GM23338 (cell line): ENCODE data around the gene ERI3. TPM values are rescaled to one million over a fixed set of nuclear protein-coding genes. Genes with fewer than 3 reads are reported as not detected.

Source experiments
- ATAC-seq: fragments of 200-7000 bp; cut with Tn5 transposase; 3 replicates; pipeline ENCODE4 v1.9.1; 2020
- DNase-seq: peaks from one replicate; pipeline ENCODE4 v3.0.0-alpha.2; 2015; ENCODE audit warnings: low spot score
- H2AFZ ChIP-seq: fragments of 200-600 bp; sonication (generic); 2 replicates; pipeline ENCODE4 v1.8.0; 2016; ENCODE audit warnings: antibody characterized with exemption, mild to moderate bottlenecking, moderate library complexity
- H3F3A ChIP-seq: fragments of 200-600 bp; sonication (generic); replicated peaks from 2 replicates; pipeline ENCODE4 v1.8.0; 2017; ENCODE audit warnings: antibody characterized with exemption, mixed run types, low read depth
- H3K27ac ChIP-seq: fragments of 200-600 bp; sonication (generic); 2 replicates; pipeline ENCODE4 v1.6.1; 2016; ENCODE audit warnings: low read depth
- H3K27me3 ChIP-seq: fragments of 200-600 bp; sonication (generic); 2 replicates; pipeline ENCODE4 v1.8.0; 2016; ENCODE audit warnings: mild to moderate bottlenecking, mixed run types, moderate library complexity; ENCODE audit not compliant: insufficient read depth
- H3K36me3 ChIP-seq: fragments of 200-600 bp; sonication (generic); 2 replicates; pipeline ENCODE4 v1.8.0; 2016; ENCODE audit warnings: mild to moderate bottlenecking; ENCODE audit not compliant: insufficient read depth
- H3K4me1 ChIP-seq: fragments of 200-600 bp; sonication (generic); 2 replicates; pipeline ENCODE4 v1.8.0; 2016; ENCODE audit warnings: mild to moderate bottlenecking, moderate library complexity; ENCODE audit not compliant: insufficient read depth
- H3K4me2 ChIP-seq: fragments of 200-600 bp; sonication (generic); 2 replicates; pipeline ENCODE4 v1.7.1; 2017; ENCODE audit warnings: mixed run types
- H3K4me3 ChIP-seq: fragments of 200-600 bp; sonication (generic); 2 replicates; pipeline ENCODE4 v1.6.1; 2016; ENCODE audit warnings: mixed run types
- H3K79me2 ChIP-seq: fragments of 200-600 bp; sonication (generic); replicated peaks from 2 replicates; pipeline ENCODE4 v1.8.0; 2017; ENCODE audit warnings: mild to moderate bottlenecking; ENCODE audit not compliant: insufficient read depth
- H3K9me2 ChIP-seq: fragments of 200-600 bp; sonication (generic); 2 replicates; pipeline ENCODE4 v1.8.0; 2017; ENCODE audit not compliant: insufficient read depth
- H4K20me1 ChIP-seq: fragments of 200-600 bp; sonication (generic); replicated peaks from 2 replicates; pipeline ENCODE4 v1.8.0; 2017; ENCODE audit warnings: mild to moderate bottlenecking; ENCODE audit not compliant: insufficient read depth
- H3K27ac Mint-ChIP-seq: 2 replicates; pipeline ENCODE4 v1.8.0; 2020; ENCODE audit warnings: inconsistent platforms, mild to moderate bottlenecking, moderate library complexity, mixed read lengths
- H3K27me3 Mint-ChIP-seq: 3 replicates; pipeline ENCODE4 v1.8.0; 2022; ENCODE audit warnings: low read depth, mild to moderate bottlenecking, moderate library complexity, mixed read lengths, inconsistent platforms; ENCODE audit not compliant: insufficient read depth, poor library complexity
- H3K36me3 Mint-ChIP-seq: 3 replicates; pipeline ENCODE4 v1.8.0; 2021; ENCODE audit warnings: low read depth, mild to moderate bottlenecking, inconsistent platforms, moderate library complexity, mixed read lengths
- H3K4me1 Mint-ChIP-seq: 3 replicates; pipeline ENCODE4 v1.8.0; 2020; ENCODE audit warnings: mild to moderate bottlenecking, inconsistent platforms, mixed read lengths
- H3K4me3 Mint-ChIP-seq: 3 replicates; pipeline ENCODE4 v1.8.0; 2021; ENCODE audit warnings: moderate library complexity, mild to moderate bottlenecking, inconsistent platforms, mixed read lengths
- H3K9me3 Mint-ChIP-seq: 3 replicates; pipeline ENCODE4 v1.8.0; 2020; ENCODE audit warnings: moderate library complexity, mild to moderate bottlenecking, inconsistent platforms, mixed read lengths
- CREB1 ChIP-seq: fragments of 250-450 bp; sonication (Bioruptor Pico); IDR thresholded peaks from 2 replicates; pipeline ENCODE4 v1.5.0; 2020; ENCODE audit warnings: low read depth, mild to moderate bottlenecking, moderate library complexity
- CTCF ChIP-seq, 2 experiments: fragments of 200-600 bp in 1 of 2; sonication (generic) in 1 of 2; conservative IDR thresholded peaks; 2 replicates each; pipeline versions ENCODE4 v1.5.1 to v1.6.1; 2016 to 2017; ENCODE audit warnings: antibody characterized with exemption in 2 of 2, low read depth in 2 of 2, mild to moderate bottlenecking in 2 of 2, moderate library complexity in 1 of 2
- ETS1 ChIP-seq: IDR thresholded peaks from 2 replicates; pipeline ENCODE4 v1.6.1; 2016; ENCODE audit warnings: antibody characterized with exemption
- EZH2 ChIP-seq: fragments of 200-600 bp; sonication (generic); IDR thresholded peaks from one replicate; pipeline ENCODE4 v1.8.0; 2017; ENCODE audit warnings: antibody characterized with exemption, mild to moderate bottlenecking, low read depth; ENCODE audit not compliant: unreplicated experiment
- EZH2phosphoT487 ChIP-seq: fragments of 200-600 bp; sonication (generic); IDR thresholded peaks from one replicate; pipeline ENCODE4 v1.8.1; 2018; ENCODE audit warnings: antibody characterized with exemption; ENCODE audit not compliant: unreplicated experiment
- JUNB ChIP-seq: IDR thresholded peaks from one replicate; pipeline ENCODE4 v1.6.1; 2016; ENCODE audit warnings: antibody characterized with exemption; ENCODE audit not compliant: unreplicated experiment
- NANOG ChIP-seq: IDR thresholded peaks from 2 replicates; pipeline ENCODE4 v1.6.1; 2016; ENCODE audit warnings: antibody characterized with exemption, borderline replicate concordance
- POLR2AphosphoS5 ChIP-seq: IDR thresholded peaks from 2 replicates; pipeline ENCODE4 v1.6.1; 2016; ENCODE audit warnings: antibody characterized with exemption, low read depth
- REST ChIP-seq: IDR thresholded peaks from one replicate; pipeline ENCODE4 v1.6.1; 2018; ENCODE audit warnings: antibody characterized with exemption; ENCODE audit not compliant: unreplicated experiment
- STAT1 ChIP-seq: IDR thresholded peaks from one replicate; pipeline ENCODE4 v1.6.1; 2016; ENCODE audit warnings: antibody characterized with exemption; ENCODE audit not compliant: unreplicated experiment
- ZNF114 ChIP-seq: fragments of 250-450 bp; sonication (Bioruptor Pico); IDR thresholded peaks from 2 replicates; pipeline ENCODE4 v1.5.0; 2020; ENCODE audit warnings: mild to moderate bottlenecking, moderate library complexity
- ZNF331 ChIP-seq: fragments of 250-450 bp; sonication (Bioruptor Pico); IDR thresholded peaks from 2 replicates; pipeline ENCODE4 v1.5.0; 2020; ENCODE audit warnings: low read depth, mild to moderate bottlenecking, moderate library complexity
- ZNF462 ChIP-seq: fragments of 250-450 bp; sonication (Bioruptor Pico); IDR thresholded peaks from 2 replicates; pipeline ENCODE4 v1.5.0; 2020; ENCODE audit warnings: mild to moderate bottlenecking, moderate library complexity
- polyA plus RNA-seq: library from polyadenylated mRNA; unstranded; fragments of >200 nt; fragmentation: Nextera tagmentation; extraction: Ambion mirVana; gene quantifications from 2 replicates; pipeline ENCODE4 v1.2.1, GENCODE V29; 2016
- total RNA-seq: library from RNA; depleted of rRNA; stranded (reverse); fragments of >200 nt; shearing (Covaris generic); gene quantifications from 2 replicates; pipeline ENCODE4 v1.2.3, GENCODE V29; 2014

ERI3 gene
- total and polyA plus RNA-seq, 2 experiments from 2014 or later: 63.0 to 70.1 TPM

GRCh38 chr1:44220001-44220751 lies 134.9 kb downstream of the ERI3 start:
- ATAC-seq: no peak
- peaks cover 17% of the 10 kb centered on the region for H3K27me3 Mint-ChIP-seq
- H3K36me3 ChIP-seq: peaks cover 10% of the 10 kb centered on the region; the same call in 1 of the 2 replicates

More at GRCh38 chr1:44220001-44220751, 134.9 kb downstream of the ERI3 start:
- Histone ChIP-seq H3F3A (no peaks in the 10 kb centered on the region), H3K27me3 (no peaks in the 10 kb centered on the region), H3K79me2 (no peaks in the 10 kb centered on the region), H2AFZ (no peak overlapping the region), H3K4me1 (no peaks in the 10 kb centered on the region), H4K20me1 (peaks cover 5% of the 10 kb centered on the region; the same call in 1 of the 2 replicates), H3K4me3 (no peak overlapping the region), H3K27ac (no peak overlapping the region), H3K9me2 (0 out of 2 replicates have a peak, but pooled peaks cover 4% of the 10 kb centered on the region), H3K4me2 (no peak overlapping the region)
- DNase-seq: no peak
- Mint-ChIP-seq H3K9me3 (peaks cover 4% of the 10 kb centered on the region; the same call in 2 of the 3 replicates), H3K4me3 (no peak overlapping the region), H3K36me3 (peaks cover 62% of the 10 kb centered on the region), H3K4me1 (no peaks in the 10 kb centered on the region), H3K27ac (no peak overlapping the region)
- no peak for TF ChIP-seq ZNF462 (CRISPR knock-in tag)
- no peak for TF ChIP-seq REST
- no peak for TF ChIP-seq ZNF114 (CRISPR knock-in tag)
- no peak for TF ChIP-seq JUNB
- TF ChIP-seq CTCF (conservative IDR thresholded peaks at IDR 0.05; ENCODE audit: low read depth in 2 of 2): no peak
- no peak for TF ChIP-seq CREB1 (CRISPR knock-in tag)
- no peak for TF ChIP-seq NANOG
- TF ChIP-seq EZH2: no peak
- TF ChIP-seq ETS1: no peak
- TF ChIP-seq STAT1: no peak
- TF ChIP-seq ZNF331 (CRISPR knock-in tag): no peak
- TF ChIP-seq EZH2phosphoT487: no peak
- no peak for TF ChIP-seq POLR2AphosphoS5
